NCI-H1436 treated with DMSO at 0.1 percent for 48 hours (cell line): ENCODE measurements around the gene TLR3.
"Not testable (repeated sequence)": the region's sequence is repeated elsewhere in the genome, so short reads cannot be mapped to it uniquely, and the experiment has no call there.

ENCODE experiments used
- DNase-seq: peaks from one replicate; lab custom pipeline; 2025; lab: John Stamatoyannopoulos, UW

The TLR3 gene

GRCh38 chr4:186050135-186050534, 18.8 kb upstream of the TLR3 start:
- not testable (repeated sequence) for DNase-seq

- no peak for DNase-seq
Measured at GRCh38 chr4:186051096-186051495, 17.9 kb upstream of the TLR3 start.

GRCh38 chr4:186058253-186058979, 10.5 kb upstream of the TLR3 start:
- no peak for DNase-seq

GRCh38 chr4:186058980-186059316, 10.0 kb upstream of the TLR3 start:
- DNase-seq, result no peak

- DNase-seq, result no peak
Measured at GRCh38 chr4:186061921-186062320, 7.0 kb upstream of the TLR3 start.

- no peak for DNase-seq
Measured at GRCh38 chr4:186067757-186068385, 1.1 kb upstream of the TLR3 start.

GRCh38 chr4:186069729-186070128, 773 bp downstream of the TLR3 start:
- no peak for DNase-seq

- no peak for DNase-seq
Measured at GRCh38 chr4:186072516-186072915, 3.6 kb downstream of the TLR3 start.

GRCh38 chr4:186074189-186074588, 5.2 kb downstream of the TLR3 start:
- no peak for DNase-seq

- no peak for DNase-seq
Measured at GRCh38 chr4:186078981-186079638, 10.2 kb downstream of the TLR3 start.

- DNase-seq, result no peak
Measured at GRCh38 chr4:186079694-186080093, 10.7 kb downstream of the TLR3 start.

- no peak for DNase-seq
Measured at GRCh38 chr4:186081202-186081807, 12.3 kb downstream of the TLR3 start.

- DNase-seq, result no peak
Measured at GRCh38 chr4:186082221-186082620, 13.3 kb downstream of the TLR3 start.

GRCh38 chr4:186088523-186088922, 19.6 kb downstream of the TLR3 start:
- DNase-seq, result no peak

GRCh38 chr4:186092296-186092695, 23.3 kb downstream of the TLR3 start:
- DNase-seq, result no peak

- no peak for DNase-seq
Measured at GRCh38 chr4:186095406-186095805, 26.4 kb downstream of the TLR3 start.

- DNase-seq, result no peak
Measured at GRCh38 chr4:186096681-186097165, 27.8 kb downstream of the TLR3 start.

- DNase-seq, result no peak
Measured at GRCh38 chr4:186097386-186097785, 28.4 kb downstream of the TLR3 start.

- DNase-seq, result no peak
Measured at GRCh38 chr4:186102931-186103330, 34.0 kb downstream of the TLR3 start.

GRCh38 chr4:186104114-186104889, 35.3 kb downstream of the TLR3 start, which contains the start of gene FAM149A:
Gene FAM149A, plus strand, starts transcription at chr4:186104704.
- no peak for DNase-seq

GRCh38 chr4:186104890-186105646, 36.1 kb downstream of the TLR3 start:
- no peak for DNase-seq
